Measurements from ENCODE around the gene PEBP1.

The PEBP1 gene

GRCh38 chr12:118103601-118104382, 32.1 kb upstream of the PEBP1 start, which contains the start of gene VSIG10 (continued):
- TF ChIP-seq ZNF174 (tag by site-specific recombination; IDR thresholded peaks at IDR 0.05) (no peak), ZNF48 (tag by site-specific recombination; IDR thresholded peaks at IDR 0.05) (no peak), REST (tag by site-specific recombination; IDR thresholded peaks at IDR 0.05) (peak; percentile 63), GFI1B (tag by site-specific recombination; IDR thresholded peaks at IDR 0.05) (no peak), ZFP41 (tag by site-specific recombination; IDR thresholded peaks at IDR 0.05; ENCODE audit: borderline replicate concordance) (no peak), ELK4 (IDR thresholded peaks at IDR 0.05; ENCODE audit: borderline replicate concordance, low read depth, low read length) (no peak), ZNF221 (tag by site-specific recombination; IDR thresholded peaks at IDR 0.05; ENCODE audit: borderline replicate concordance) (no peak), ZNF639 (tag by site-specific recombination; IDR thresholded peaks at IDR 0.05) (no peak), HOXC10 (CRISPR knock-in tag; IDR thresholded peaks at IDR 0.05) (no peak), KLF17 (tag by site-specific recombination; IDR thresholded peaks at IDR 0.05) (no peak; the same call in 1 of the 2 replicates), ZNF366 (tag by site-specific recombination; conservative IDR thresholded peaks at IDR 0.05) (peak; percentile 55), KLF8 (tag by site-specific recombination; IDR thresholded peaks at IDR 0.05) (peak; percentile 72; the same call in 1 of the 2 replicates), ZNF629 (tag by site-specific recombination; IDR thresholded peaks at IDR 0.05) (no peak), ZNF501 (tag by site-specific recombination; IDR thresholded peaks at IDR 0.05) (no peak), ZNF843 (tag by site-specific recombination; IDR thresholded peaks at IDR 0.05) (no peak; the same call in 1 of the 2 replicates), PRDM6 (tag by site-specific recombination; IDR thresholded peaks at IDR 0.05) (no peak), ZNF701 (tag by site-specific recombination; IDR thresholded peaks at IDR 0.05) (no peak), ZNF423 (tag by site-specific recombination; IDR thresholded peaks at IDR 0.05) (peak; percentile 91), YY2 (tag by site-specific recombination; IDR thresholded peaks at IDR 0.05) (no peak), SP2 (tag by site-specific recombination; IDR thresholded peaks at IDR 0.05) (peak; percentile 91), ZNF248 (tag by site-specific recombination; IDR thresholded peaks at IDR 0.05) (no peak), ZNF777 (tag by site-specific recombination; IDR thresholded peaks at IDR 0.05; ENCODE audit: borderline replicate concordance) (no peak; the same call in 1 of the 2 replicates), PATZ1 (tag by site-specific recombination; IDR thresholded peaks at IDR 0.05) (peak; percentile 79), ZNF112 (tag by site-specific recombination; IDR thresholded peaks at IDR 0.05) (no peak)
